Measurements from ENCODE around the gene OSBPL2. TPM values are rescaled to one million over a fixed set of nuclear protein-coding genes. Genes with fewer than 3 reads are reported as not detected.

Gene OSBPL2
- total and polyA plus RNA-seq, 4 experiments from 2014 or later: 14.8 to 84.4 (median 49.1) TPM

DNA sequence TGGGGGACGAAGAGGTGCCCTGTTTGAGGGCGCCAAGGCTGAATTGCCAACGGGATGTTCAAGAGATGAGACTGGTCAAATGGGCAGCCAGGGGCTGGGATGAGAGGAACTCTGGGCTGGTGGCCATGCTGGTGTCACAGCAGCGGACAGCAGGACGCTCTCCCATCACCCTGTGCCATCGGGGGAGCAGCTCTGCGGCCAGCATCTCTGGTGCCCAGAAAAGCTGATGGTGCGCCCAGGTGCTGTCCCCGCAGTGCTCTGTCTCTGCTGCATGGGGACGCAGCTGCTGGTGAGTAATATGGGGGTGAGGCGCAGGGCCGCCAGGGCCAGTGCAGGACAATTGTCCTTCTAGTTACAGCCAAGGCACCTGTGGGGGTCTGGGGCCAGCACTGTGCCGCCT lies 13.3 kb upstream of the OSBPL2 start:
- H3K27me3 ChIP-seq (ENCODE audit: insufficient read depth, low read length): peaks cover 14% of the 10 kb centered on the region
- POLR2A ChIA-PET (ENCODE audit: partially characterized antibody): no interaction called here
- intact Hi-C loops (cut with micrococcal nuclease): no loop called here

DNA sequence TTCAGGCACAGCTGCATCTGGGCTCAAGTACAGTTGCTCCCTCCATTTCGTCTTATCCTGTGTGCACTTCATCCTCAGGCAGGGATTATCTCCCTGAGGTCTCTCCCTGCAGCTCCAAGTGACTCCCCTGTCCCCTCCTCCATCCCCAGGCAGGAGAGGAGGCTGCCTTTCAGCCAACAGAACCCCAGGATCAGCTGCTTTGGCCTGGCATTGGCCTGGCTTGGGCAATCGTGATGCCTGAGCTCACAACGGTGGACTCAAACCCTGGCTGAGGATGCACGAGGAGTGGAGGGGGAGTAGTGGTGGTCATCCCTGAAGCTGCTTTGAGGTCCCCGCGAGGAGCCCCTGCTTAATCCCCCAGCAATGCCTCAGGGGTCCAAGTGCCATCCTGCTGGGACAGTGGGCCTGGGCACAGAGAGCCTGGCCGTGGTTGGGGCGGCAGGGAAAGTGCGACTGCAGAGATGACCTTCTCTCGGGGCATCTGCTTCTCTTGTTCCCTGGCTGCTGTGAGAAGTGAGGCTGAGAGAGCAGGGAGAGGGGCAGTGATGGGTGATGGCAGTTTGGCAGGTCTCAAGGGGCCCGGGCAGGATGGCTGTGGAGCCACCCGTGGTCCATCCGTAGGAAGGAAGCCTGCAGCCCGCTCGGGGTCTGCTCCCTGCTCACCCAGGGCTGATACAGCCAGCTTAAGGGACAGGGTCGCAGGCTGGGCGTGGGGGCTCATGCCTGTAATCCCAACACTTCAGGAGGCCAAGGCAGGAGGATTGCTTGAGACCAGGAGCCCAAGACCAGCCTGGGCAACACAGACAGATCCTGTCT lies 12.3 kb upstream of the OSBPL2 start:
- Histone ChIP-seq H3K4me3 (ENCODE audit: low read length in 2 of 2) (no peak overlapping the region), H3K27ac (ENCODE audit: low read depth, low read length) (no peak overlapping the region), H3K27me3 (ENCODE audit: insufficient read depth, low read length) (peaks cover 10% of the 10 kb centered on the region), H3K4me1 (ENCODE audit: insufficient read depth, low read length) (no peaks in the 10 kb centered on the region), H3K9me3 (ENCODE audit: control insufficient read depth in 1 of 2, low read length in 2 of 2) (no peaks in the 10 kb centered on the region), H3K36me3 (ENCODE audit: insufficient read depth, low read length) (no peaks in the 10 kb centered on the region)
- H3K4me3 Mint-ChIP-seq: no peak overlapping the region
- intact Hi-C loops (cut with micrococcal nuclease): no loop called here
- CTCF ChIA-PET (ENCODE audit: partially characterized antibody): no interaction called here
- no peak for DNase-seq
- peaks cover 0 to 2% (median under 1%) of the 10 kb centered on the region in 4 donors for H3K4me1 Mint-ChIP-seq
- no peak overlapping the region for H3K27ac Mint-ChIP-seq
- H3K27me3 Mint-ChIP-seq: peaks cover 15 to 18% of the 10 kb centered on the region in 2 donors
- POLR2A ChIA-PET (ENCODE audit: partially characterized antibody): no interaction called here
- no peaks in the 10 kb centered on the region for H3K36me3 Mint-ChIP-seq
- H3K9me3 Mint-ChIP-seq: no peaks in the 10 kb centered on the region

More for the DNA sequence above, 13.3 kb upstream of the OSBPL2 start:
- H3K9me3 ChIP-seq (ENCODE audit: control insufficient read depth in 1 of 2, low read length in 2 of 2): no peaks in the 10 kb centered on the region
- no peaks in the 10 kb centered on the region for H3K36me3 Mint-ChIP-seq
- H3K4me3 Mint-ChIP-seq: no peak overlapping the region
- H3K36me3 ChIP-seq (ENCODE audit: insufficient read depth, low read length): no peaks in the 10 kb centered on the region
- peaks cover 0 to 2% (median under 1%) of the 10 kb centered on the region in 4 donors for H3K4me1 Mint-ChIP-seq
- no peaks in the 10 kb centered on the region for H3K4me1 ChIP-seq (ENCODE audit: insufficient read depth, low read length)
- CTCF ChIA-PET (ENCODE audit: partially characterized antibody): no interaction called here
- no peaks in the 10 kb centered on the region for H3K9me3 Mint-ChIP-seq
- peaks cover 16 to 19% of the 10 kb centered on the region in 2 donors for H3K27me3 Mint-ChIP-seq
- DNase-seq: peak in 1 of 5 donors; percentile 24
- H3K27ac Mint-ChIP-seq: no peak overlapping the region
- H3K27ac ChIP-seq (ENCODE audit: low read depth, low read length): no peak overlapping the region
- H3K4me3 ChIP-seq (ENCODE audit: low read length in 2 of 2): no peak overlapping the region

- Histone ChIP-seq H3K4me1 (ENCODE audit: insufficient read depth, low read length) (no peaks in the 10 kb centered on the region), H3K27ac (ENCODE audit: low read depth, low read length) (no peak overlapping the region), H3K4me3 (ENCODE audit: low read length in 2 of 2) (no peak overlapping the region), H3K36me3 (ENCODE audit: insufficient read depth, low read length) (no peaks in the 10 kb centered on the region), H3K27me3 (ENCODE audit: insufficient read depth, low read length) (peaks cover 2% of the 10 kb centered on the region), H3K9me3 (ENCODE audit: control insufficient read depth in 1 of 2, low read length in 2 of 2) (no peaks in the 10 kb centered on the region)
- no peaks in the 10 kb centered on the region for H3K9me3 Mint-ChIP-seq
- H3K4me3 Mint-ChIP-seq: no peak overlapping the region
- H3K27ac Mint-ChIP-seq: peak overlapping the region in 1 of 7 donors; percentile 30
- POLR2A ChIA-PET (ENCODE audit: partially characterized antibody): no interaction called here
- H3K36me3 Mint-ChIP-seq: no peaks in the 10 kb centered on the region
- H3K4me1 Mint-ChIP-seq: peaks cover 0 to 2% (median 0%) of the 10 kb centered on the region in 4 donors
- peak in 1 of 5 donors; percentile 14 for DNase-seq
- intact Hi-C loops (cut with micrococcal nuclease): no loop called here
- CTCF ChIA-PET (ENCODE audit: partially characterized antibody): no interaction called here
- H3K27me3 Mint-ChIP-seq: peaks cover 7 to 15% of the 10 kb centered on the region in 2 donors
These were observed 11.4 kb upstream of the OSBPL2 start for GRCh38 chr20:62226707-62227590.

DNA sequence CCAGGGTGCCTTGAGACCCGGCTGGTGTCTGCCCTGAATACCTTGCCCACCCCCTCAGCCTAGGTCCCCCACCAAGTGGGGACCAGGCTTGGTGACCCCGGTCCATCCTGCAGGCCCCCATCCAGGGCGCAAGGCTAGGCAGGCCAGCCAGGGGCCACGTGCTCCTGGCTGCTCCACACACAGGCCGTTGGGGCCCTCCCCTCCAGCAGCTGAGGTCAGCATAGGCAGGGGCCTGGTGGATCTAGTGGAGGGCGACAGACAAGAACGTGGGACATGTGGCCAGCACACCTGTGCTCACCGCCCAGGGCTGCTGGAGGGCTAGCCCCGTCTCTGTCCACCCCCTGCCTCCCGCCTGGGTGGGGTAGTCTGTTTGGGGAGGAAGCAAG lies 10.7 kb upstream of the OSBPL2 start:
- Mint-ChIP-seq H3K9me3 (no peaks in the 10 kb centered on the region), H3K36me3 (no peaks in the 10 kb centered on the region), H3K27ac (no peak overlapping the region)

GRCh38 chr20:62227977-62228958 lies 10.1 kb upstream of the OSBPL2 start:
- Histone ChIP-seq H3K9me3 (ENCODE audit: control insufficient read depth in 1 of 2, low read length in 2 of 2) (no peaks in the 10 kb centered on the region), H3K4me3 (ENCODE audit: low read length in 2 of 2) (no peak overlapping the region), H3K27ac (ENCODE audit: low read depth, low read length) (no peak overlapping the region), H3K36me3 (ENCODE audit: insufficient read depth, low read length) (no peaks in the 10 kb centered on the region), H3K27me3 (ENCODE audit: insufficient read depth, low read length) (no peaks in the 10 kb centered on the region), H3K4me1 (ENCODE audit: insufficient read depth, low read length) (no peaks in the 10 kb centered on the region)
- ChIA-PET POLR2A (ENCODE audit: partially characterized antibody) (no interaction called here), CTCF (ENCODE audit: partially characterized antibody) (no interaction called here)
- intact Hi-C loops (cut with micrococcal nuclease): no loop called here
- peak in 1 of 5 donors; percentile 19 for DNase-seq
- Mint-ChIP-seq H3K9me3 (no peaks in the 10 kb centered on the region), H3K4me1 (peaks cover 0 to 2% (median 0%) of the 10 kb centered on the region in 4 donors), H3K27ac (no peak overlapping the region), H3K4me3 (no peak overlapping the region), H3K36me3 (no peaks in the 10 kb centered on the region), H3K27me3 (peaks cover 3 to 11% of the 10 kb centered on the region in 2 donors)

More for the DNA sequence above, 10.7 kb upstream of the OSBPL2 start:
- peaks cover 0 to 2% (median 0%) of the 10 kb centered on the region in 4 donors for H3K4me1 Mint-ChIP-seq
- no peak for DNase-seq
- H3K27me3 Mint-ChIP-seq: peaks cover 7 to 15% of the 10 kb centered on the region in 2 donors
- H3K4me1 ChIP-seq (ENCODE audit: insufficient read depth, low read length): no peaks in the 10 kb centered on the region
- CTCF ChIA-PET (ENCODE audit: partially characterized antibody): no interaction called here
- no peak overlapping the region for H3K4me3 Mint-ChIP-seq
- H3K27me3 ChIP-seq (ENCODE audit: insufficient read depth, low read length): no peaks in the 10 kb centered on the region
- H3K9me3 ChIP-seq (ENCODE audit: control insufficient read depth in 1 of 2, low read length in 2 of 2): no peaks in the 10 kb centered on the region
- POLR2A ChIA-PET (ENCODE audit: partially characterized antibody): no interaction called here
- H3K27ac ChIP-seq (ENCODE audit: low read depth, low read length): no peak overlapping the region
- intact Hi-C loops (cut with micrococcal nuclease): no loop called here
- no peaks in the 10 kb centered on the region for H3K36me3 ChIP-seq (ENCODE audit: insufficient read depth, low read length)
- no peak overlapping the region for H3K4me3 ChIP-seq (ENCODE audit: low read length in 2 of 2)

GRCh38 chr20:62228982-62229545 lies 9.3 kb upstream of the OSBPL2 start:
- ChIA-PET POLR2A (ENCODE audit: partially characterized antibody) (no interaction called here), CTCF (ENCODE audit: partially characterized antibody) (no interaction called here)
- no peak overlapping the region for H3K4me3 Mint-ChIP-seq
- H3K4me1 Mint-ChIP-seq: peaks cover 0 to 2% (median 0%) of the 10 kb centered on the region in 4 donors
- no peaks in the 10 kb centered on the region for H3K9me3 Mint-ChIP-seq
- Histone ChIP-seq H3K27me3 (ENCODE audit: insufficient read depth, low read length) (no peaks in the 10 kb centered on the region), H3K9me3 (ENCODE audit: control insufficient read depth in 1 of 2, low read length in 2 of 2) (no peaks in the 10 kb centered on the region), H3K36me3 (ENCODE audit: insufficient read depth, low read length) (no peaks in the 10 kb centered on the region), H3K4me1 (ENCODE audit: insufficient read depth, low read length) (no peaks in the 10 kb centered on the region), H3K4me3 (ENCODE audit: low read length in 2 of 2) (no peak overlapping the region), H3K27ac (ENCODE audit: low read depth, low read length) (no peak overlapping the region)
- no peak for DNase-seq
- intact Hi-C loops (cut with micrococcal nuclease): no loop called here
- H3K27ac Mint-ChIP-seq: no peak overlapping the region
- H3K36me3 Mint-ChIP-seq: no peaks in the 10 kb centered on the region
- H3K27me3 Mint-ChIP-seq: peaks cover 3 to 11% of the 10 kb centered on the region in 2 donors

All from CD4-positive, alpha-beta memory T cell (primary cell).